Activated CD4-positive, alpha-beta T cell treated with anti-CD3 and anti-CD28 coated beads for 48 hours (primary cell): ENCODE data around the gene TSPOAP1.

ENCODE experiments used
- DNase-seq: peaks from one replicate; pipeline ENCODE4 v3.0.0-alpha.2; 2020

TSPOAP1 gene

DNA sequence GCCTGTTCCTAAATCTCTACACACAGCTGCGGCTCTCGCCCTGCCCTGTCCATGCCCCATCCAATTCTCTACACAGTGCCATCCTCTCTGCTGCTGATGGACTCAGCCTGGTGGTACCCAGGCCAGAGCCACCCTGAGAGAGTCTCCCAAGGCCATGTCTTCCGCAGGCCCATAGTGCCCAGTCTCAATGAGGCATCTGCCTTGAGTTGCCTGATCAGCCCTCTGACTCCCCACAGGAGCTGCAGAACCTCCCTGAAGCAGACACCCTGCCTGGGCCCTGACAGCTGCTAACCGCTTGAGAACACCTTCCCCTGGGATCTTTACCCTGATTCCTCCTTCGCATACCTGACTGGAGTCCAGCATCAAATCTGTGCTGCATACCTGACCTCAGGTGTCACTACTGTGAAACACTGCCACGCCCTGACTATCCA lies 13.3 kb downstream of the TSPOAP1 start:
- no peak for DNase-seq

- no peak for DNase-seq
Measured at GRCh38 chr17:58314706-58315015, 13.9 kb downstream of the TSPOAP1 start.

DNA sequence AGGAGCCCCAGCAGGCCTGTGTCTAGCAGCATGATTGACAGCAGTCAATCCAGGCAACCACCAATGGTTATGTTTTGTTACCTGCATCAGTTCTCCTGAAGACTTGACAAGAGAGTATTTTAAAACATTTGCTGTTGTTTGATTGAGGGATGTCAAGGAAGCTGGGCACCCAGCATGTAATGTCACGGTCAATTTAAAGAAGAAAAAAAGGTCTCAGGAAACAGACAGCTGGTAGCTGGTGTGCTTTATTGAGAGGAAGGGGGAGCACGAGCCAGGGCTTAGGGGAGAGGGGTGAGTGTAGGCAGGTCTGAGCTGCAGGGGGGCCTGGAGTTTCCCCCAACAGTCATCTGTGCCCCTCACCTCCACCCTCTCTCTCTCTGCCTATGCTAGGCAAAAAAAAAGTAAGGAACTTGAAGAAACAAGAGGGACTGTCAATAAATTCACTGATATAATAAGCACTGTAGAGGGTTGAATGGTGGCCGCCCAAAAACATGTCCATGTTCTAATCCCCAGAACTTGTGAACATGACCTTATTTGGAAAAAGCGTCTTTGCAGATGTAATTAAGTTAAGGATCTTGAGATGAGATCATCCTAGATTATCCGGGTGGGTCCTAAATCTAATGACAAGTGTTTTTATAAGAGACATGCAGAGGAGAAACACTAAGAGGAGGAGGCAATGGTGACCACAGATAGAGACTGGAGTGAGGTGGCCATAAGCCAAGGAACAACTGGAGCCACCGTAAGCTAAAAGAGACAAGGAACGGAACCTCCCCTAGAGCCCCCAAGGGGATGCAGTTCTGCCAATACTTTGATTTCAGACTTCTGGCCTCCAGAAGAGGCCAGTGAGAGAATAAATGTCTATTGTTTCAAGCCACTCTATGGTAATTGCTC lies 14.5 kb downstream of the TSPOAP1 start:
- no peak for DNase-seq

DNA sequence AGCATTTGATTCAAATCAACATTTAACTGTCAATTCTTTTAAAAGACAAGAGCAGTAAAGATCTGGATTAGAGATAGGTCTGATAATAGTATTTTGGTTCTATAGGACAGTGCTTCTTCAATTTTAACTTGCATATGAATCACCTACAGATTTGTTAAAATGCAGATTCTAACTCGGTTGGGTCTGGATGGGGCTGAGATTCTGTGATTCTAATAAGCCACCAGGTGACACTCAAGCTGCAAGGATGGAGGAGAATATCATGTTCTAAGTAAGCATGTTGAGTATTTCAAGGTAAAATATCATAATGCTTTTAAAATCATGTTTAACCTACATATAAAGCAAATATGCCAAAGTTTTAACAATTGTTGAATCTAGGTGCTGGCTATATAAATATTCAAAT lies 15.8 kb downstream of the TSPOAP1 start:
- DNase-seq = no peak

DNA sequence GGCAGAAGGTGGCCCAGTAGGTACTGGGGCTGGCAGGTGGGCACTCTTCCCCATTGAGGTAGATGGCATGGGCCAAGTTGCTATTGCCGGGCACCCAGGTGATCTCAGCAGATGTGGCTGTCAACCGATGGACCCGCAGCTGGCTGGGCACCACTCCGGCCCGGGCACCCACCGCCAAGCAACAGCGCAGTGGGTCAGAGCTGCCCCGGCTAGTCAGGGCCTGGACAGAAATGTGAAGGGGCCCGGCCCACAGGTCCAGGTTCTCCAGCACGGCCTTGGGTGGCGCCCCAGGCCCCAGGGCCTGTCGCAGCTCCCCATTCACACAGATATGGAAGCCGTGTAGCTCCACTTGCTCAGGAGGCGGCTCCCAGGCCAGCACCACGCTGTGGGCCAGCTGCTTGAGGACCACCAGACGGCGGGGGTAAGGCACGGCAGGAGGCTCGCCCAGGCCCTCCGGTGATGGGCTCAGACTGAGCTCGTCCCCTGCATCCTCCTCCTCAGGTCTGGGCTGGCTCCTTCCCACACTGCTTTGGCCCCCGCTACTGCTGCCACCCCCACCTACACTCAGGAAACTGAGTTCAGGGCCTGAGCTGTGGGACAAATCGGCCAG lies 16.5 kb downstream of the TSPOAP1 start:
- no peak for DNase-seq

DNA sequence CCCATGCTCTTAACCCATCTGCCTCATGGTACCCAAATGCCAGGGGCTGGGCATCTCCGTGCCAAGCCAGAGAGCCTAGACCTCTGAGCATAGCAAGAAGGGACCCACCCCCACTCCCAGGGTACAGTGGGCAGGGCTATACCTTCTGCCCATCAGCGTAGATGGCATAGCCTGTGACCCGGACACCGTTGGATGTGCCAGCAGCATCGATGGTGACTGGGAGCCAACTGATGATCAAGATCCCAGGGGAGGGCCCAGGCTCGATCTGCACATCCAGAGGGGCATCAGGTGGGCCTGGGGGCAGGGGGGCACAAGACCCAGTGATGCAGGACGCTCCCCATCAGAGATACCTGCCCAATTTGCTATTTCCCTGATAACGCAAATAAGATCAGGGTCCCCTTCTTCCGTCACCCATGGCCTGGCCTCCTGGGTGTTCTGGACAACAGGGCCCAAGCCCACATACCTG lies 17.1 kb downstream of the TSPOAP1 start:
- DNase-seq = no peak

DNA sequence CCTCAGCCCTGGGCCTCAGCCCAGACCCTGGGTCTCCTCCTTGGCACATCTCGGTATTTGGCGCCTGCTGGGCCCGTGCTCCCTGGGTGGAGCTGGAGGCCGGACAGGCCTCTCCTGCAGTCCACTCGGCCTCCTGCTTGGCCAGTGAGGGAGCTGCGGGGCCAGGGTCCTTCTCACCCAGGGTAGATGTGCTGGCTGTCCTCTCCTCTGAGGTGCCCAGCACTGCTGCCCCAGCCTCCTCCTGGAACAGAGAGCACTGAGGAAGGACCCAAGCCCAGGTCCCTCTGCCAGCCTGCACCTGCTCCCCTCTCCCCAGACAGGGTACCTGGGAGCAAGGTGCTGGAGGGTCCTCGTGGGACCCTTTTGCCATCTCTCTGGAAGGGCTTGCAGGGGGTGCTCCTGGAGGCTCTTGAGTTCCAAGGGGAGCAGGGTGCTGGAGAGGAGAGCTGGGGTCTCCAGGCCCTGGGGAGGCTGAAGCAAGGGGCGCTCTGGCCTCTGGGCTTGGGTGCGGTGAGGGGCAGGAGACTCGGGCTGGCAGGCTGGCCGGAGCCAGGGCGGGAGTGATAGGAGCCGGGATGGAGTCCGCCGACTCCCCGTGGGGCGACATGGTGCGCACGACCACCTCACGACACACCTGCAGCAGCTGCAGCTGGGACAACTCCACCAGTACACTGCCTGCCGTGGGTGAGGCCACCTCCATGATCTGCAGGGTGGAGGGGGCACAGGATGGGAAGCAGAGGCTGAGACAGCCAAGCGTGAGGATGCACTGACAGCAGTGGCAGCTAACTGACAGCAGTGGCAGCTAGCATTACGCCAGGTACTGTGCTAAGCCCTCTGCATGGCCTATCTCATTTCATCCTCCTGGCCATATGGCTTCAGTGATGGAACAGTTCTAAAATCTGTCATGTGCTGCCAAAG lies 17.8 kb downstream of the TSPOAP1 start:
- DNase-seq = no peak

DNA sequence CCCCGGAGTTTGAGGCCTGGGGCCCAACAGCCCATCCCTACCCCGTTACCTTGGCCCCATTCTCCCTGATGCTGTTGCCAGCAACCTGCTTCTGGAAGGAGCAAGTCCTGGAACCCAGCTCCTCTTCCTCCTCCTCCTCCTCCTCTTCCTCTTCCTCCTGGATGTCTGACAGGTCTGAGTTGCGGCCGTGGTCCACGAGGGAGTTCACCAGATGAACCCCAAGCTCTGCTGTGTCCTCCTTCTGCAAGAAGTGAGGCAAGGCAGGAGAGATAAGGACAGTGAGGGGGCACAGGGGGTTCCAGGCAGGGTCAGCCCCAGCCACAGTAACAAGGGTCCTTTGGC lies 18.7 kb downstream of the TSPOAP1 start:
- DNase-seq = no peak

DNA sequence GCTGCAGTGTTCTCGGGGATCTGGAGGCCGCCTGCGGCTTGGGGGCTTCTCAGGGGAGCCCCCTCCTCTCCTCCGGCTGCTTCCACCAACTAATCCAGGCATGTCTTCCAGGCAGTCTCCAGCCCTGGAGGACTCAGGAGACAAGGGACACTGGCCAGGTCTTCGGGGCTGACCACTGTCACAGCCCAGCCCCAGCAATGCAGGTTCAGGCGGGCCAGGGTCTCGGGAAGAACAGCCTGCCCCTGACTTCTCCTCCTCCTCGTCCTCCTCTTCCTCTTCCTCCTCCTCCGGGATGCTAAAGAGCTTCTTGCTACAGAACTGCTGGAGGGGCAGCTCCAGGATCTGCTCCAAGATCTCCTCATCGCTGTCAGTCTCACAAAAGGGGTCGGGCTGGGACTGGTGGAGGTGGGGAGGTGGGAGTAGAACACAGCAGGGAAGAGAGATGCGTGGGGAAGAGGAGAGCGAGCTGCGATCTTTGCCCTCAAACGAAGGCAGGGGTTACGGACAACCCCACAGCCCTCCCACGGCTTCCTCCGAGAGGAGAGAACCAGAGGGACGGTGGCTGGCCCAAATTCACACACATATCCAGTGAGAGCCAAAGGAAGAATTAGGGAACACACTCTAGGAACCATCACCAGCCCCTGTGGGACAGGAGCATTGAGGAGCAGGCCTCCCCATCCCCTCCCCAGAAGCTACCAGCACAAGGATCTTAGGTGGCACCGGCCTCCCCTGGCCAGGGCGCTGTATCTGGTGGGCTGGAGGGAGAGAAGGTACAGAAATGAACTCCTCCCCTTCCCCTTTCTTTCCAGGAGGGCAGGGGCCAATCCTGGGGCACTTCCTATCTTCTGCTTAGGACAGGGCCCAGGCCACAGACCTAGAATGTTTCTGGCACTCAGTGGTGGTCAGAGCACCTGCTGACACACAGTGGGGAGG lies 19.3 kb downstream of the TSPOAP1 start:
- DNase-seq = no peak

- no peak for DNase-seq
Measured at GRCh38 chr17:58308173-58308984, 20.2 kb downstream of the TSPOAP1 start.

DNA sequence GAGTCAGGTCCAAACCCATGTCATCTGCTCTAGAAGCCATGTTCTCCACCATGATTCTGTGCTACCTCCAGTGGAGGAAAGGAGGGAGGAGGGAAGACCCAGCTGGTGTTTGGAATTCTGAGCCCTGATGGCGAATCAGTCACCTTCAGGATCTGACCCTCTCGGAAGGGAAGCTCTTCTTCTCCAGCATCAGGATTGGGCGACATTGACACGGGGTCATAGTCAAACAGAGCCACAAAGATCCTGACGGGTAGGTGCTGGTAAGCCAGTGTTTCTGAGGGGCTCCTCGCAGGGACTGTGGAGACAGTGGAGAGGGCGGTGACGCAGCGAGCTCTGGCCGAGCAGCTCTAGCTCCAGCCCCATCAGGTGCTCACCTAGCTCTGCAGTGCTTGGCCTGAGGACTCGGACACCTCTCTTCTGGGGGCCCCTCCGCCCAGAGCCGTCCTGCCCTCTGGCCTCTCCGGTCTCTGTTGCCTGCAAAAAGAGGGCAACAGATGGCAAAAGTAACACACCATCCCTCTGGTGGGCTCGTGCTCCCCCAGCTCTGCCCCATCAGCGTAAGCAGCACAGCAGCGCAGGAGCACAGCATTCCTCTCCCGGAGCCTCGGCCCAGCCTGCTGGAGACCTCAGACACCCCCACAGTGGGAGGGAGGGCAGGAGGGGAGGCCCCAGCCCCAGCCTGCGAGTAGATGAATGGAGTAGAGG lies 21.0 kb downstream of the TSPOAP1 start:
- DNase-seq = no peak

GRCh38 chr17:58306131-58306951 lies 22.3 kb downstream of the TSPOAP1 start:
- no peak for DNase-seq

DNA sequence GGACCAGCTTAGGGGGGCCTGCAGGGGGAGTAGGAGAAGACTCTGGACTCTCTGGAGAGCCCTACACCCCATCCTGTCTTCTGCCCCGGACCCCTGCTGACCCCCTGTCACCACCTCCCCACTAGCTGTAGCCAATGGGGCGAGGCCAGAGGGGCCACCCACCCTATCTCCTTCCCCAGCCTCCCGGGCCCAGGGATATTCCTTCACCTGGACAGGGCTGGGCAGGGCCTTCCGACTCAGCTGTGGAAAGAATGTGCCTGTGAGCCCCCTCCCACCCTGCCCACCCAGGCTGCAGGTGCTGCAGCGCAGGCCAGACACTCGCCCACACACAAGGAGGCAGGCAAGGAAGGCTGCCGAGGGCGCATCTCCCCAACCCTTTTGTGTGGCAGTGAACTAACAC lies 23.0 kb downstream of the TSPOAP1 start:
- no peak for DNase-seq

DNA sequence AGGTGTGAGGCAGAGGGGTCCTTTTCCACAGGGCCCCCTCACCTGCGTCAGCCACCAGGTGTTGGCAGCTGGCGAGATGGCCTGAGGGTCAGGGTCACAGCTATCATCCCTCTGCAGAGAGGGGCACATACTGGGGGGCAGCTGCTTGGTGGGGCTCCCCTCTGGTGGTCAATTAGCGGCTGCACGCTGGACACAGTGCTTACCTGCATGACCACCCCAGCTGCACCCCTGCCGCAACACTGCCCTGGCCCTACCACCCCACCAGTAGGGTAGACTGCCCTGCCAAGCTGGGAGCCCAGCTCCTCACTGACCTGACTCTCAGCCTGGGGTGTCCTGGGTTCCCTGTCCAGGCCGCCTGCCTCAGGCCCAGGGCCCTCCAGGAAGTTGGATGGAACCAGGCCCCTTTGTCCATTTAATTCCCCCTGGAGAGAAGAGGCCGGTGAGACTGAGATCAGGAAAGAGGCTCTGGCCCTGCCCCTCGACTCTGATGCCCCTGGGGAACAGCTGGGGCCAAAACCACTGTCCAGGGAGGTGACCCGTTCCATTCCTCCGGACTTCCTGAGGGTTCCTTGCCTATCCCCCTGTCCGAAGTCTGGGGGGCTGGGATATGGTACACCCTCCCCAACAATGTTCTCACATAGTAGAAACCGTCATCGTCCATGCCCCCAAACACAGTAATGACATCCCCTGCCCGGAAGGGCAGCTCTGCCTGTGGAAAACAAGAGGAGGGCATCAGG lies 23.7 kb downstream of the TSPOAP1 start:
- DNase-seq = no peak

DNA sequence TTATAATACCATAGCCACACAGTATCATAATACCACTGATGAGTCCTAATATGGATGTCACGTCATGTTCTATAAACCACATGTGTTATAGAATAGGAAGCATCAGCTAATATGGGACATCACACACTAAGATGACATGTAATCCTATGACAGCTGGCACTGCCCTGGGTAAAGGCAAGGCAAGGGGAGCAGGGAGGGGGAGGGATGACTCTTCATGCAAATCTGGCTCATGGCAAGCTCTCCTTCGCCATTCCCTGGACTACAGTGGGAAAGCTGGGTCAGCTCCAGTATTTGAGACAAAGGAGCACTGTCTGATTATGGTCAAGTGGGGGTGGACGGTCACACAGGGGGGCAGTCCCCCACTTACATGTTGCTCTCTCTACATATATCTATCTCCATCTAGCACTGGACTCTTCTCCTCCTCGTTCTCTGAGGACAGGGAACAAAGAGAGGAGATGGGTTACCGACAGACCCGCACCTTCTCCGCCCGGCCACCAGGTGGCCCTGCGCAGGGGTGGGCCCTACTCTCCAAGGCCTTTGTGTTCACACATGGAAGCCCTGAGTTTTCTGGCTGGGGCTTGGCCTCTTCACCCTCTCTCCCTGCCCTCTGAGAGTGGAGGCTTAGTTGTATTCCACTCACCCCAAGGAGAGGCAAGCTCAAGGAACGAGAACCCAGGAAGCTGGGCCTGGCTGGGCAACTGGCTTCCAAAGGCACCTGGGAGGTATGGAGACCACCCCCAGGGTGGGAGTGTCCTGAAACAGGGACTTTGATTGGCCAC lies 24.4 kb downstream of the TSPOAP1 start:
- DNase-seq = peak; percentile 78

DNA sequence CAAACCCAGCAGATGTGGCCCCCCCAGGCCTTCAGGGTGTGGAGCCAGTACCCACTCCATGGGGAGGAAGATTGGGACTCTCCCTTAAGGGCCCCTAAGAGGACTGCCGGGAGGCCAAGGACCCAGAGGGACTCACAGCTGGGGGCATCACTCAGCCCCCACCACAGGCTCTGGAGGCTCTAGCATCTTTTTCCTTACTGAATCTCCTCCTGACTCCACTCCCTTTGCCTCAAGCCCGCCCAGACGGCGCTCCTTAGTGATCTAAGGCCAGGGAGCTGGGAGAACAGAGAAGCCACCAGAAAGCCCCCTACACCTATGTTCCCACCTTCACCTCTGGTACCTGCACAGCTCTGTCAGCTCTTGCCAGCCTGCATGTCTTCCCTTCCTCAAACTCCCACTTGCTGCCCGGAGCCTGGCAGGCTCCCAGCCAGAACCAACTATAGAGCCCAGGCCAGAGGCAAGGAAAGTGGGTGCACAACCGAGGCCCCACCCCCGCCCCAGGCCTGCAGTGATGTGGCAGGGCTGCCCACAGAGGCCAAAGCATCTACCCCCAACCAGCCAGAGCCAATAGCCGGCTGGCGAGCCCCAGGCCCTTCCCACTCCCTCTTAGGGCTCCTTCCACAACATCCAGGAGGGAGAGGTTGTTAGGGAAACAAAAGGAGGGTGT lies 25.5 kb downstream of the TSPOAP1 start:
- no peak for DNase-seq

- no peak for DNase-seq
Measured at GRCh38 chr17:58302171-58302918, 26.2 kb downstream of the TSPOAP1 start.
